ENCODE measurements around the gene BMP3. TPM values are rescaled to one million over a fixed set of nuclear protein-coding genes. Genes with fewer than 3 reads are reported as not detected.

The BMP3 gene
- total RNA-seq, 1 experiment from 2014 or later, result not detected

DNA sequence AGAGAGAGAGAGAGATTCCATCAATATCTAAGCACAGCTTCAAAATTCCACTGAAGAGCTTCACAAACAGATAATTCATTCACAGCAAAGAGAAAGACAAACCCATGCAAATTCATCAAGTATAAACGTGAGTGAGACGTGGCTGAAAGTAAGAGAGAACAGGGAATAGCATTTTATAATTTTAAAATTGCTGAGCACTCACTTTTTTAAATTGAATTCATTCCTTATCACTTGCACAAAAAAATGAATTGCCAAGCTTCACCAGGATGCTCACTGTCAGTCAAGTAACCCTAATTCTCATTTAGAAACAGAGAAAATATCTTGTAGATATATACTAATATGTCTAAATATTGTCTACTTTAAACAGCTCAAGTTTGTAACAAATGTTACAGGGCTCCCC is 40.5 kb downstream of the BMP3 start:
- H4K20me1 ChIP-seq (ENCODE audit: insufficient read depth), result no peaks in the 10 kb centered on the region
- ChIA-PET POLR2A (no interaction called here), RAD21 (ENCODE audit: low non-redundant PET in 1 of 2, low total read pairs in 2 of 2, uncharacterized antibody in 2 of 2, unreplicated experiment in 2 of 2) (no interaction called here), CTCF (interaction anchor here (0.7 to 3.5 kb wide), 6 partner anchors 17 to 704 kb away, joined by 3 to 73 read pairs (median 6); no protein-coding TSS in a partner anchor)
- H3K27me3 ChIP-seq (ENCODE audit: insufficient read depth, low read length), result peaks cover 15% of the 10 kb centered on the region
- H3K9me3 ChIP-seq (ENCODE audit: control insufficient read depth in 1 of 2, insufficient read depth in 1 of 2, low read depth in 1 of 2, low read length in 2 of 2), result no peaks in the 10 kb centered on the region
- no peaks in the 10 kb centered on the region for H3K79me2 ChIP-seq (ENCODE audit: insufficient read depth, low read length)
- intact Hi-C loops (cut with micrococcal nuclease), result no loop called here
- H3K4me2 ChIP-seq (ENCODE audit: low read length), result no peak overlapping the region
- DNase-seq (ENCODE audit: low read depth, low spot score) (no peak), ATAC-seq (no peak)
- BruUV-seq (replicated peaks), result no TSS peak
- TF ChIP-seq SRF (IDR thresholded peaks at IDR 0.05; ENCODE audit: low read depth), result no peak
- TF ChIP-seq, protein P1, sequence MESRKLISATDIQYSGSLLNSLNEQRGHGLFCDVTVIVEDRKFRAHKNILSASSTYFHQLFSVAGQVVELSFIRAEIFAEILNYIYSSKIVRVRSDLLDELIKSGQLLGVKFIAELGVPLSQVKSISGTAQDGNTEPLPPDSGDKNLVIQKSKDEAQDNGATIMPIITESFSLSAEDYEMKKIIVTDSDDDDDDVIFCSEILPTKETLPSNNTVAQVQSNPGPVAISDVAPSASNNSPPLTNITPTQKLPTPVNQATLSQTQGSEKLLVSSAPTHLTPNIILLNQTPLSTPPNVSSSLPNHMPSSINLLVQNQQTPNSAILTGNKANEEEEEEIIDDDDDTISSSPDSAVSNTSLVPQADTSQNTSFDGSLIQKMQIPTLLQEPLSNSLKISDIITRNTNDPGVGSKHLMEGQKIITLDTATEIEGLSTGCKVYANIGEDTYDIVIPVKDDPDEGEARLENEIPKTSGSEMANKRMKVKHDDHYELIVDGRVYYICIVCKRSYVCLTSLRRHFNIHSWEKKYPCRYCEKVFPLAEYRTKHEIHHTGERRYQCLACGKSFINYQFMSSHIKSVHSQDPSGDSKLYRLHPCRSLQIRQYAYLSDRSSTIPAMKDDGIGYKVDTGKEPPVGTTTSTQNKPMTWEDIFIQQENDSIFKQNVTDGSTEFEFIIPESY (IDR thresholded peaks at IDR 0.05; ENCODE audit: extremely low read depth, insufficient replicate concordance, low read length), result no peak
- no peak for TF ChIP-seq SIN3A (IDR thresholded peaks at IDR 0.05; ENCODE audit: low read depth)
- no peak for TF ChIP-seq EZH2phosphoT487 (IDR thresholded peaks at IDR 0.05; ENCODE audit: borderline replicate concordance)
- TF ChIP-seq CEBPB (IDR thresholded peaks at IDR 0.05; ENCODE audit: low read depth), result no peak
- no peak for TF ChIP-seq POLR2AphosphoS5 (IDR thresholded peaks at IDR 0.05; ENCODE audit: low read depth, low read length)
- TF ChIP-seq, protein P2, sequence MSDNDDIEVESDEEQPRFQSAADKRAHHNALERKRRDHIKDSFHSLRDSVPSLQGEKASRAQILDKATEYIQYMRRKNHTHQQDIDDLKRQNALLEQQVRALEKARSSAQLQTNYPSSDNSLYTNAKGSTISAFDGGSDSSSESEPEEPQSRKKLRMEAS (IDR thresholded peaks at IDR 0.05), result no peak
- TF ChIP-seq ZFX (IDR thresholded peaks at IDR 0.05), result no peak
- TF ChIP-seq ZNF274 (IDR thresholded peaks at IDR 0.05; ENCODE audit: low read depth, low read length), result no peak
- TF ChIP-seq FOSL1 (IDR thresholded peaks at IDR 0.05; ENCODE audit: low read depth), result no peak
- no peak for TF ChIP-seq TCF7L2 (IDR thresholded peaks at IDR 0.05; ENCODE audit: borderline replicate concordance, extremely low read depth, insufficient read depth, insufficient read length)
- TF ChIP-seq EZH2 (IDR thresholded peaks at IDR 0.05), result no peak
- no peak for TF ChIP-seq YY1 (IDR thresholded peaks at IDR 0.05; ENCODE audit: extremely low read depth, insufficient replicate concordance, low read depth, low read length)
- TF ChIP-seq, protein P3, sequence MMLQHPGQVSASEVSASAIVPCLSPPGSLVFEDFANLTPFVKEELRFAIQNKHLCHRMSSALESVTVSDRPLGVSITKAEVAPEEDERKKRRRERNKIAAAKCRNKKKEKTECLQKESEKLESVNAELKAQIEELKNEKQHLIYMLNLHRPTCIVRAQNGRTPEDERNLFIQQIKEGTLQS (IDR thresholded peaks at IDR 0.05), result no peak
- no peak for TF ChIP-seq ELF1 (IDR thresholded peaks at IDR 0.05; ENCODE audit: borderline replicate concordance, low read depth)
- TF ChIP-seq POLR2A (IDR thresholded peaks at IDR 0.05; ENCODE audit: borderline replicate concordance, extremely low read depth, insufficient read depth, insufficient read length), result no peak
- TF ChIP-seq SP1 (IDR thresholded peaks at IDR 0.05; ENCODE audit: low read depth), result no peak
- TF ChIP-seq EGR1 (IDR thresholded peaks at IDR 0.05; ENCODE audit: low read depth), result no peak
- no peak for TF ChIP-seq JUND (IDR thresholded peaks at IDR 0.05)
- TF ChIP-seq, protein P4, sequence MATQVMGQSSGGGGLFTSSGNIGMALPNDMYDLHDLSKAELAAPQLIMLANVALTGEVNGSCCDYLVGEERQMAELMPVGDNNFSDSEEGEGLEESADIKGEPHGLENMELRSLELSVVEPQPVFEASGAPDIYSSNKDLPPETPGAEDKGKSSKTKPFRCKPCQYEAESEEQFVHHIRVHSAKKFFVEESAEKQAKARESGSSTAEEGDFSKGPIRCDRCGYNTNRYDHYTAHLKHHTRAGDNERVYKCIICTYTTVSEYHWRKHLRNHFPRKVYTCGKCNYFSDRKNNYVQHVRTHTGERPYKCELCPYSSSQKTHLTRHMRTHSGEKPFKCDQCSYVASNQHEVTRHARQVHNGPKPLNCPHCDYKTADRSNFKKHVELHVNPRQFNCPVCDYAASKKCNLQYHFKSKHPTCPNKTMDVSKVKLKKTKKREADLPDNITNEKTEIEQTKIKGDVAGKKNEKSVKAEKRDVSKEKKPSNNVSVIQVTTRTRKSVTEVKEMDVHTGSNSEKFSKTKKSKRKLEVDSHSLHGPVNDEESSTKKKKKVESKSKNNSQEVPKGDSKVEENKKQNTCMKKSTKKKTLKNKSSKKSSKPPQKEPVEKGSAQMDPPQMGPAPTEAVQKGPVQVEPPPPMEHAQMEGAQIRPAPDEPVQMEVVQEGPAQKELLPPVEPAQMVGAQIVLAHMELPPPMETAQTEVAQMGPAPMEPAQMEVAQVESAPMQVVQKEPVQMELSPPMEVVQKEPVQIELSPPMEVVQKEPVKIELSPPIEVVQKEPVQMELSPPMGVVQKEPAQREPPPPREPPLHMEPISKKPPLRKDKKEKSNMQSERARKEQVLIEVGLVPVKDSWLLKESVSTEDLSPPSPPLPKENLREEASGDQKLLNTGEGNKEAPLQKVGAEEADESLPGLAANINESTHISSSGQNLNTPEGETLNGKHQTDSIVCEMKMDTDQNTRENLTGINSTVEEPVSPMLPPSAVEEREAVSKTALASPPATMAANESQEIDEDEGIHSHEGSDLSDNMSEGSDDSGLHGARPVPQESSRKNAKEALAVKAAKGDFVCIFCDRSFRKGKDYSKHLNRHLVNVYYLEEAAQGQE (IDR thresholded peaks at IDR 0.05; ENCODE audit: low read depth), result no peak
- H3K9me2 ChIP-seq (ENCODE audit: insufficient read depth), result no peaks in the 10 kb centered on the region
- H2AFZ ChIP-seq (ENCODE audit: low read depth, low read length, poor library complexity, severe bottlenecking), result no peak overlapping the region
- no peak overlapping the region for H3K4me3 ChIP-seq (replicated peaks in 1 of 2; ENCODE audit: low read depth in 1 of 2, low read length in 2 of 2)
- H3K27ac ChIP-seq (ENCODE audit: low read depth, low read length), result no peak overlapping the region
- no peaks in the 10 kb centered on the region for H3K4me1 ChIP-seq (ENCODE audit: control insufficient read depth in 1 of 2, insufficient read depth in 2 of 2, low read length in 2 of 2)
- no peaks in the 10 kb centered on the region for H3K36me3 ChIP-seq (ENCODE audit: control insufficient read depth in 1 of 2, insufficient read depth in 2 of 2, low read length in 2 of 2)
- no peak overlapping the region for H3K9ac ChIP-seq (ENCODE audit: low read length)
